K562 (cell line): ENCODE measurements around the gene SERPINA5. TPM values are rescaled to one million over a fixed set of nuclear protein-coding genes. Genes with fewer than 3 reads are reported as not detected.

Experiments used
- ATAC-seq: fragments of 200-7000 bp; cut with Tn5 transposase; 3 replicates; pipeline ENCODE4 v1.9.1; 2020; ENCODE audit warnings: moderate library complexity
- BruUV-seq: library from RNA; stranded (reverse); fragments of 400-500 nt; replicated peaks from 2 replicates; lab custom pipeline; 2021; lab: Mats Ljungman, UMichigan
- CTCF ChIA-PET: fragments of 300-600 bp; formaldehyde crosslinking; extraction: SDS; loops from one replicate; lab custom pipeline; 2021; ENCODE audit warnings: low intra/inter-chr PET ratio; lab: Yijun Ruan, JAX
- POLR2A ChIA-PET: fragments of 300-600, 350-650 bp; sonication (Branson Sonifier 250); formaldehyde crosslinking; extraction: SDS; loops from one replicate; lab custom pipeline; 2021; ENCODE audit warnings: antibody characterized with exemption, inconsistent platforms; lab: Yijun Ruan, JAX
- DNase-seq, 4 experiments: peaks; one replicate each; pipeline versions ENCODE4 v3.0.0 to v3.0.0-alpha.2; 2011 to 2018; ENCODE audit warnings: low spot score in 3 of 4, mixed read lengths in 3 of 4; ENCODE audit errors: extremely low read depth in 1 of 4
- FAIRE-seq: peaks from 2 replicates; lab custom pipeline; 2011; peaks lifted over from hg19 to GRCh38; lab: Jason Lieb, UNC
- H2AFZ ChIP-seq: 2 replicates; pipeline ENCODE4 v1.6.0; 2011; ENCODE audit warnings: low read depth, low read length, control low read depth, inconsistent platforms
- H3K27ac ChIP-seq: fragments of 200-600 bp; 3 replicates; pipeline ENCODE4 v1.8.0; 2011; ENCODE audit warnings: low read depth, mild to moderate bottlenecking, control low read depth, inconsistent platforms, low read length, moderate library complexity, mixed read lengths; ENCODE audit errors: extremely low read depth
- H3K27me3 ChIP-seq, 2 experiments: fragments of 300-600 bp in 1 of 2; 2 replicates in 1 of 2; 3 replicates in 1 of 2; pipeline versions ENCODE4 v1.6.0 to v1.8.0; 2011; ENCODE audit warnings: inconsistent platforms in 2 of 2, low read length in 2 of 2, mild to moderate bottlenecking in 1 of 2, mixed read lengths in 1 of 2, moderate library complexity in 1 of 2; ENCODE audit not compliant: control insufficient read depth in 2 of 2, insufficient read depth in 2 of 2
- H3K36me3 ChIP-seq: fragments of 300-600 bp; 3 replicates; pipeline ENCODE4 v1.8.0; 2011; ENCODE audit warnings: mild to moderate bottlenecking, low read length, inconsistent platforms; ENCODE audit not compliant: control insufficient read depth, insufficient read depth
- H3K4me1 ChIP-seq, 2 experiments: fragments of 200-600 bp in 1 of 2; replicated peaks in 1 of 2; 2 replicates in 1 of 2; 3 replicates in 1 of 2; pipeline versions ENCODE4 v1.5.1 to v1.8.0; 2011; ENCODE audit warnings: inconsistent platforms in 2 of 2, low read length in 2 of 2, mild to moderate bottlenecking in 1 of 2, mixed read lengths in 1 of 2, moderate library complexity in 1 of 2; ENCODE audit not compliant: control insufficient read depth in 2 of 2, insufficient read depth in 2 of 2
- H3K4me2 ChIP-seq: 2 replicates; pipeline ENCODE4 v1.6.1; 2011; ENCODE audit warnings: low read length, control low read depth, inconsistent platforms, mixed read lengths; ENCODE audit not compliant: insufficient read depth
- H3K4me3 ChIP-seq: fragments of 200-600 bp; sonication (generic), shearing (Covaris generic); 2 replicates; pipeline ENCODE4 v1.5.1; 2016; ENCODE audit warnings: control low read depth, inconsistent platforms
- H3K79me2 ChIP-seq: fragments of 200-600 bp; 3 replicates; pipeline ENCODE4 v1.8.0; 2011; ENCODE audit warnings: low read length, inconsistent platforms; ENCODE audit not compliant: control insufficient read depth, insufficient read depth
- H3K9ac ChIP-seq, 2 experiments: 2 replicates each; pipeline versions ENCODE4 v1.6.0 to v1.6.1; 2011; ENCODE audit warnings: low read depth in 2 of 2, low read length in 2 of 2, control low read depth in 1 of 2, inconsistent platforms in 1 of 2, mild to moderate bottlenecking in 1 of 2, mixed read lengths in 1 of 2; ENCODE audit not compliant: insufficient read depth in 1 of 2
- H3K9me1 ChIP-seq: one replicate; pipeline ENCODE4 v1.6.0; 2011; ENCODE audit warnings: inconsistent platforms, mild to moderate bottlenecking, low read length, moderate library complexity; ENCODE audit not compliant: control insufficient read depth, insufficient read depth
- H3K9me3 ChIP-seq: replicated peaks from 2 replicates; pipeline ENCODE4 v1.5.1; 2011; ENCODE audit warnings: low read depth, low read length, inconsistent platforms; ENCODE audit not compliant: control insufficient read depth, insufficient read depth
- H4K20me1 ChIP-seq: replicated peaks from 2 replicates; pipeline ENCODE4 v1.6.1; 2011; ENCODE audit warnings: low read length, inconsistent platforms, mixed read lengths; ENCODE audit not compliant: control insufficient read depth, insufficient read depth
- CTCF ChIP-seq, 3 experiments: IDR thresholded peaks in 2 of 3; conservative IDR thresholded peaks in 1 of 3; 2 replicates each; pipeline ENCODE4 v1.5.1; 2011 to 2012; ENCODE audit warnings: low read length in 3 of 3, mild to moderate bottlenecking in 3 of 3, control low read depth in 2 of 3, improper control_type of control experiment in 1 of 3, inconsistent platforms in 1 of 3, low read depth in 1 of 3, mixed read lengths in 1 of 3, moderate library complexity in 1 of 3; ENCODE audit not compliant: insufficient read depth in 2 of 3
- MGA ChIP-seq: fragments of 450-650 bp; IDR thresholded peaks from 2 replicates; pipeline ENCODE4 v1.6.1; 2016; ENCODE audit warnings: mild to moderate bottlenecking, moderate library complexity
- NUFIP1 ChIP-seq: fragments of 450-650 bp; IDR thresholded peaks from 2 replicates; pipeline ENCODE4 v1.6.1; 2018; ENCODE audit not compliant: partially characterized antibody
- RFX5 ChIP-seq: IDR thresholded peaks from 2 replicates; pipeline ENCODE4 v1.6.1; 2011; ENCODE audit warnings: low read depth, mild to moderate bottlenecking, improper control_type of control experiment, low read length
- TSHZ1 ChIP-seq: fragments of 250-450 bp; sonication (Bioruptor Pico); IDR thresholded peaks from 2 replicates; pipeline ENCODE4 v1.4.0; 2020; ENCODE audit warnings: mild to moderate bottlenecking, moderate library complexity
- ZEB2 ChIP-seq: fragments of 450-650 bp; IDR thresholded peaks from 2 replicates; pipeline ENCODE4 v1.6.1; 2016
- WGBS: fragments of 100-300 bp; shearing (Covaris generic); methylation state at CpG from one replicate; pipeline ENCODE4 v1.1.6; 2016; ENCODE audit warnings: low coverage, mixed read lengths; ENCODE audit not compliant: insufficient coverage; ENCODE audit errors: missing lambda C conversion rate; 5-methylcytosine and 5-hydroxymethylcytosine counted together
- in situ Hi-C: fragments of 300-500 bp; cut with MboI; formaldehyde crosslinking; loops from 4 replicates; pipeline ENCODE4 v1.15.0; 2018; ENCODE audit warnings: inconsistent platforms, mixed read lengths
- intact Hi-C: fragments of 100-400 bp; cut with micrococcal nuclease; formaldehyde crosslinking; loops from 2 replicates; pipeline ENCODE4 v1.14.2; 2022
- polyA plus RNA-seq, 8 experiments: library from polyadenylated mRNA; depleted of rRNA in 4 of 8; stranded (reverse) in 5 of 8; unstranded in 3 of 8; fragments of >200 nt; fragmentation: Nextera tagmentation in 2 of 8; fragmentation: Illumina TruSeq in 1 of 8; extraction: Ambion mirVana in 2 of 8; extraction: Trizol in 1 of 8; gene quantifications; 2 replicates each; pipeline versions ENCODE4 v1.2.1 to v1.2.3, GENCODE V29; 2011 to 2014; ENCODE audit warnings: inconsistent platforms in 1 of 8, missing spikeins in 1 of 8
- total RNA-seq, 7 experiments: library from RNA; depleted of rRNA in 6 of 7; stranded (reverse); fragments of >200 nt in 6 of 7; fragmentation: Illumina TruSeq in 2 of 7; extraction: Trizol in 2 of 7; gene quantifications; 2 replicates each; pipeline versions ENCODE4 v1.2.1 to v1.2.3, GENCODE V29; 2011 to 2021; ENCODE audit warnings: low replicate concordance in 1 of 7

SERPINA5 gene
- total and polyA plus RNA-seq, 9 of the 15 experiments (the other 6 are each of a cell fraction or from before 2014, with no cell fraction given), result 0.38 TPM; not detected in 8

- intact Hi-C loops, result no loop called here
- no peak overlapping the region for H3K9ac ChIP-seq
- CTCF ChIA-PET, result no interaction called here
- no peak overlapping the region for H3K4me3 ChIP-seq
- POLR2A ChIA-PET, result no interaction called here
- H3K79me2 ChIP-seq, result no peaks in the 10 kb centered on the region
- no peak overlapping the region for H3K4me2 ChIP-seq
- FAIRE-seq, result no peak
- in situ Hi-C loops, result no loop called here
- H3K27ac ChIP-seq, result no peak overlapping the region
- no peak for ATAC-seq
- no peaks in the 10 kb centered on the region for H3K4me1 ChIP-seq
- H2AFZ ChIP-seq, result no peak overlapping the region
- DNase-seq, result no peak
- H3K27me3 ChIP-seq, result no peaks in the 10 kb centered on the region
- no peaks in the 10 kb centered on the region for H3K36me3 ChIP-seq
- no peaks in the 10 kb centered on the region for H3K9me1 ChIP-seq
- no peaks in the 10 kb centered on the region for H3K9me3 ChIP-seq
- no peaks in the 10 kb centered on the region for H4K20me1 ChIP-seq
- no TSS peak for BruUV-seq
- 0% methylated on average over 2 of the region's 3 CpGs for WGBS
- TF ChIP-seq ZEB2 (no peak), MGA (no peak), TSHZ1 (no peak), NUFIP1 (no peak), CTCF (IDR thresholded peaks at IDR 0.05 in 2 of 3, conservative IDR thresholded peaks at IDR 0.05 in 1 of 3; ENCODE audit: insufficient read depth in 2 of 3, low read depth in 1 of 3, low read length in 3 of 3) (no peak), RFX5 (no peak)
These were observed 18.4 kb downstream of the SERPINA5 start for GRCh38 chr14:94599656-94600004.
